ENCODE measurements around the gene LHX3. TPM values are rescaled to one million over a fixed set of nuclear protein-coding genes. Genes with fewer than 3 reads are reported as not detected.
A peak's percentile ranks its signal among the peaks of the same experiment; 100 is the strongest.

LHX3 gene
- total and polyA plus RNA-seq, 11 donors: not detected

DNA sequence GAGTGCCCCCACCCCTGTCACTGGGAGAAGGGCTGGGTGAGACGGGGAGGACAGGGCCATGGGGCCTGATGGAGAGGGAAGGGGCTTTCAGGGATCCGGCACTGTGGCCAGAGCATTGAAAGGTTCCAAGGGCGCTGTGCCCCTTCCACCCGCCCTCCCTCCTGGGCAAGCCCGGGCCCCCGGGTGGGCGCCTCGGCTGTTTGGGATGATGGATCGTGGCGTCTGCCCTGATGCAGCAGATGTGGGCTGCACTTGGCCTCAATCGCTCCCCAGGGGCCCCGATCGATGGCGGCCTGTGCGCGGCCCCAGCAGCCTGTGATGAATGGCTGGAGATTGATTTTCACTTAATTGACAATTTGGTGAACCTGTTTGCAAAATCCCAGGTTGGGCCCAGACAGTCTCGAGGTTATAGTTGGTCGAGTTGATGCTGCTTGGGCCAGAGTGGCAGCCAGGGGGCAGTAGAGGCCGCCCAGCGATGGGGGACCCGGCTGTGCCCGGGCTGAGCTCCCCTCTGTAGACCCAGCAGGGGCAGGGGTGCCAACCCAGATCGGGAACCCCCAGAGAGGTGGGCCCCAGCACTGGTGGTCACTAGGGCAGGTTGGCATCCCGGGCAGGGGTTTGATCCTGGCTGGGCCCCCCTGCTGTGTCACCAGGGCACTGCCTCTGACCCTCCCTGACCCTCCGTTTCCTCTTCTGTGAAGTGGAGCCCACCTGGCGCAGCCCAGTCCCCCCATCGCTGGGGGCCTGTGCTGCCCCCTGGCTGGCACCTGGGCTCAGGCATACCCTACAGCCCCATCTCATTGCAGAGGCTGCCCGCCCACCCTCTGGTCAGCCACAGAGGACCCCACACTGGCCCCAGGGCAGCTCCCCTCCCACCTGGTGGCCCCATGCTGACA is 34.7 kb downstream of the LHX3 start:
- Histone ChIP-seq H3K36me3 (no peaks in the 10 kb centered on the region), H3K4me3 (no peak overlapping the region), H3K9me3 (peaks cover 0 to 7% (median 0%) of the 10 kb centered on the region in 12 donors), H3K27me3 (peaks cover 0 to 46% (median 14%) of the 10 kb centered on the region in 9 donors), H3K4me1 (no peaks in the 10 kb centered on the region), H3K27ac (no peak overlapping the region)
- intact Hi-C loops (cut with DNase I): loop anchor here in 8 of 10 donors (1.0 to 5.0 kb wide), 6 partner anchors 97 to 117 kb away; no protein-coding TSS in a partner anchor
- TF ChIP-seq, protein P1, sequence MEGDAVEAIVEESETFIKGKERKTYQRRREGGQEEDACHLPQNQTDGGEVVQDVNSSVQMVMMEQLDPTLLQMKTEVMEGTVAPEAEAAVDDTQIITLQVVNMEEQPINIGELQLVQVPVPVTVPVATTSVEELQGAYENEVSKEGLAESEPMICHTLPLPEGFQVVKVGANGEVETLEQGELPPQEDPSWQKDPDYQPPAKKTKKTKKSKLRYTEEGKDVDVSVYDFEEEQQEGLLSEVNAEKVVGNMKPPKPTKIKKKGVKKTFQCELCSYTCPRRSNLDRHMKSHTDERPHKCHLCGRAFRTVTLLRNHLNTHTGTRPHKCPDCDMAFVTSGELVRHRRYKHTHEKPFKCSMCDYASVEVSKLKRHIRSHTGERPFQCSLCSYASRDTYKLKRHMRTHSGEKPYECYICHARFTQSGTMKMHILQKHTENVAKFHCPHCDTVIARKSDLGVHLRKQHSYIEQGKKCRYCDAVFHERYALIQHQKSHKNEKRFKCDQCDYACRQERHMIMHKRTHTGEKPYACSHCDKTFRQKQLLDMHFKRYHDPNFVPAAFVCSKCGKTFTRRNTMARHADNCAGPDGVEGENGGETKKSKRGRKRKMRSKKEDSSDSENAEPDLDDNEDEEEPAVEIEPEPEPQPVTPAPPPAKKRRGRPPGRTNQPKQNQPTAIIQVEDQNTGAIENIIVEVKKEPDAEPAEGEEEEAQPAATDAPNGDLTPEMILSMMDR (IDR thresholded peaks at IDR 0.05): peak; percentile 48 to 73 (median 60)
- TF ChIP-seq POLR2A (IDR thresholded peaks at IDR 0.05): no peak
- ATAC-seq (peak in 3 of 4 donors; percentile 52 to 62 (median 57)), DNase-seq (peak in 2 of 5 donors; percentile 21 to 68)
- WGBS, 4 donors: 31 to 49% (median 44%) methylated on average over 14 to 28 of the region's 28 CpGs

DNA sequence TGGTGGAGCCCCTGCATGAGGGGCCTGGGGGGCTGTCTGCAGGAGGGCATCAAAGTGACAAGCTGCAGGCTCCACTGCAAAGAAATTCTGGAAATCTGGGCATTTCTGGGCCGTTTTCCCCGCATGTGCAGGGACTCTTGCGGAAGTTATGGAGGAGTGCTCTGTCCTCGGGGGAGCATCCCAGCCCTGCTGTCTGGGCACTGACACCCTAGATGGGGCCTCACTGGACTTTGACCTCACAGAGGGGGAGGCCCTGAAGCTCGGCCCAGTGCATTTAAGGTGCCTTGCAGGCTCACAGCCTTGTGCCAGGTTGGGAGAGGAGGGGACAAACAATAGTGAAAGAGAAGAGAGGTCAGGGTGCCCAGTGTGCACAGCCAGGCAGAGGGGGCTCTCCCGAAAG is 35.4 kb downstream of the LHX3 start:
- Histone ChIP-seq H3K9me3 (peaks cover 0 to 7% (median 0%) of the 10 kb centered on the region in 12 donors), H3K4me1 (no peaks in the 10 kb centered on the region), H3K27ac (no peak overlapping the region), H3K27me3 (peaks cover 0 to 46% (median 14%) of the 10 kb centered on the region in 9 donors), H3K4me3 (no peak overlapping the region), H3K36me3 (no peaks in the 10 kb centered on the region)
- WGBS, 4 donors: 60 to 70% (median 63%) methylated on average over 5 to 6 of the region's 6 CpGs
- peak in 2 of 5 donors; percentile 5 to 37 for DNase-seq
- no peak for ATAC-seq
- intact Hi-C loops (cut with DNase I): loop anchor here in 1 of 10 donors (5.0 kb wide), 1 partner anchor 98 kb away; no protein-coding TSS in a partner anchor
- TF ChIP-seq, protein P1 (IDR thresholded peaks at IDR 0.05): no peak
- no peak for TF ChIP-seq POLR2A (IDR thresholded peaks at IDR 0.05)

DNA sequence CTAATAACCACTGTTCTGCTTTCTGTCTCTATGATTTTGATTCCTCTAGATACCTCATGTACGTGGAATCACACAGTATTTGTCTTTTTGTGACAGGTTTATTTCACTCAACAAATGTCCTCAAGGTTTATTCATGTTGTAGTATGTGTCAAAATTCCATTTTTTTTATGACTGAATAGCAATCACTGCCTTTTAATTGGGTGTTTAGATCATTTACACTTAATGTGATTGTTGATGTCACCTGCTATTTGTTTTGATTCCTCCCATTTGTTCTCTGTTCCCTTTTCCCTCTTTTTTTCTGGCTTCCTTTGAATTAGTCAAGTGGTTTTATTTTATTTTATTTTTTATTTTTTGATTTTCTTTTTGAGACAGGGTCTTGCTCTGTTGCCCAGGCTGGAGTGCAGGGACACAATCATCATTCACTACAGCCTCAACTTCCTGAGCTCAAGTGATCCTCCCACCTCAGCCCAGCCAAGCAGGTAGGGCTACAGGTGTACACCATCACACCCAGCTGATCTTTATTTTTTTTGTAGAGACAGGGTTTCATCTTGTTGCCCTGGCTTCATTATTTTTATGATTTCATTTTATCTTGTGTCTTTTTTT is 41.6 kb downstream of the LHX3 start:
- peak in 1 of 5 donors; percentile 0 for DNase-seq
- Histone ChIP-seq H3K4me1 (no peaks in the 10 kb centered on the region), H3K27me3 (peaks cover 0 to 7% (median 0%) of the 10 kb centered on the region in 9 donors), H3K4me3 (no peak overlapping the region), H3K36me3 (no peaks in the 10 kb centered on the region), H3K9me3 (peaks cover 0 to 19% (median 2%) of the 10 kb centered on the region in 12 donors), H3K27ac (no peak overlapping the region)
- intact Hi-C loops (cut with DNase I): no loop called here
- no peak for ATAC-seq
- WGBS, 4 donors: 60 to 79% (median 72%) methylated on average over 1 of the region's 1 CpG
- TF ChIP-seq, protein P1 (IDR thresholded peaks at IDR 0.05): no peak
- no peak for TF ChIP-seq POLR2A (IDR thresholded peaks at IDR 0.05)
